ENCODE data around the gene PARP11. TPM values are rescaled to one million over a fixed set of nuclear protein-coding genes. Genes with fewer than 3 reads are reported as not detected.
A peak's percentile ranks its signal among the peaks of the same experiment; 100 is the strongest.

Gene PARP11
- total and polyA plus RNA-seq, 4 donors, result 2.2 to 7.1 (median 4.0) TPM

DNA sequence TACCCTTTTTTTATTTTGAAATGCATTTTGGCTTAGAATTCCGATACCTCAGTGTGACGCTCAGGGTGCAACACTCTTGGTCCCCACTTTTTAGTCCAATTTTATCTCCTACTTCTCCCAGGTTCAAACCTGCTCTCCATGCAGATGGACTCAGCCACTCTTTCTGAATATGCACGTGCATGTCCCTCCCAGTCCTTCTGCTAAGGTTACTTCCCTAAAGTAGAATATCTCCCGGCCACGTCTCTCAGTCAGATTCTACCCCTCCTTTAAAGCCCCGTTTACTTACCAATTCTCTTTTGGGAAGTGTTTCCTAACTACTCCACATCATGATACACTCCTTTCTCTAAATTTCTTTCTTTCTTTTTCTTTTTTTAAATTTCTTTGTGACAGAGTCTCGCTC, 15.5 kb upstream of the PARP11 start (continued):
- TF ChIP-seq RAD21 (IDR thresholded peaks at IDR 0.05) (no peak), HNF4G (IDR thresholded peaks at IDR 0.05) (no peak)

DNA sequence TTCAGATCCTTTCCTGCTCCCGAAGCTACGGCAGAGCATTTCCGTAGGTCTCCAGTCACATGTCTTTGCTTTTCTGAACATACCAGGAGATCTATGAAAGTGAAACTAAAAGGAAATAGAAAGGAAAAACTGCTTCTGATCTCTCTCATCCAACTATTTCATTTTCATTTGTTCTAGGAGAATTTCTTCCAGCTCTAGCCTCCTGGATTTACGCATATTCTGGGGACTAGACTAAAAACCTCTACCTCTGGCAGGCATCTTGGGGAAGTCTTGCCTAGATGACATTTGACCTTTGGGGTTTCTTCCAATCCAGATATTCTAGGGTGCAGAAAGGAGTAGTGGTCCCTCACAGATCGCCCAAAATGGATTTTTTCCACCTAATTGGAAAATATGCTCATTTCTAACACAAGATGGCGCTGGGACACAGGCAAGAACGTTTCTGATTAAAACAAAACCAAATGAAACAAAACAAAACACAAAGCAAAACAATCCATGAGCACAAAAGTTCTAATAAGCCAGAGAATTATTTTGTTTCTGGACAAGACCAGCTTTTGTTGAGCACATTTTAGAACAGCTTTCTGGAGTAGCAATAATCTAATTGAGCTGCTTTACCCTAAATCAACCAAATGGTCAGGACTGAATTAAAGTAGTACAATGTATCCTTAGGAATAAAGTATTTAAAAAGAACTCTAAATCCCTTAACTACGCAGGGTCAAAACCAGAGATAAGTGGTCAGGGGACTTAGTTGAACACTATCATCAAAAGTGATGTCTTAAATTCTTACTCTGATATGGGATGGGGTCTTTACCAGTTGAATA, 12.3 kb upstream of the PARP11 start:
- no peaks in the 10 kb centered on the region for H3K9me3 ChIP-seq (ENCODE audit: control insufficient read depth in 4 of 4, low read length in 3 of 4)
- no peaks in the 10 kb centered on the region for H3K36me3 ChIP-seq (ENCODE audit: control insufficient read depth in 4 of 4, insufficient read depth in 3 of 4, low read depth in 1 of 4, low read length in 3 of 4)
- H3K4me1 ChIP-seq (ENCODE audit: control insufficient read depth in 4 of 4, insufficient read depth in 4 of 4, low read length in 3 of 4), result peaks cover 0 to 4% (median 3%) of the 10 kb centered on the region in 4 donors
- peaks cover 0 to 2% (median 0%) of the 10 kb centered on the region in 4 donors for H3K27me3 ChIP-seq (ENCODE audit: control insufficient read depth in 4 of 4, insufficient read depth in 4 of 4, low read length in 3 of 4)
- DNase-seq (ENCODE audit: low spot score), result no peak
- H3K4me3 ChIP-seq (ENCODE audit: low read depth in 1 of 3, low read length in 3 of 3), result peak overlapping the region; percentile 41 to 48 (median 46)
- TF ChIP-seq, protein P1, sequence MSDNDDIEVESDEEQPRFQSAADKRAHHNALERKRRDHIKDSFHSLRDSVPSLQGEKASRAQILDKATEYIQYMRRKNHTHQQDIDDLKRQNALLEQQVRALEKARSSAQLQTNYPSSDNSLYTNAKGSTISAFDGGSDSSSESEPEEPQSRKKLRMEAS (IDR thresholded peaks at IDR 0.05), result no peak
- TF ChIP-seq RAD21 (IDR thresholded peaks at IDR 0.05) (peak; percentile 98 to 99), JUND (IDR thresholded peaks at IDR 0.05) (no peak), YY1 (IDR thresholded peaks at IDR 0.05) (peak; percentile 54)
- TF ChIP-seq, protein P2, sequence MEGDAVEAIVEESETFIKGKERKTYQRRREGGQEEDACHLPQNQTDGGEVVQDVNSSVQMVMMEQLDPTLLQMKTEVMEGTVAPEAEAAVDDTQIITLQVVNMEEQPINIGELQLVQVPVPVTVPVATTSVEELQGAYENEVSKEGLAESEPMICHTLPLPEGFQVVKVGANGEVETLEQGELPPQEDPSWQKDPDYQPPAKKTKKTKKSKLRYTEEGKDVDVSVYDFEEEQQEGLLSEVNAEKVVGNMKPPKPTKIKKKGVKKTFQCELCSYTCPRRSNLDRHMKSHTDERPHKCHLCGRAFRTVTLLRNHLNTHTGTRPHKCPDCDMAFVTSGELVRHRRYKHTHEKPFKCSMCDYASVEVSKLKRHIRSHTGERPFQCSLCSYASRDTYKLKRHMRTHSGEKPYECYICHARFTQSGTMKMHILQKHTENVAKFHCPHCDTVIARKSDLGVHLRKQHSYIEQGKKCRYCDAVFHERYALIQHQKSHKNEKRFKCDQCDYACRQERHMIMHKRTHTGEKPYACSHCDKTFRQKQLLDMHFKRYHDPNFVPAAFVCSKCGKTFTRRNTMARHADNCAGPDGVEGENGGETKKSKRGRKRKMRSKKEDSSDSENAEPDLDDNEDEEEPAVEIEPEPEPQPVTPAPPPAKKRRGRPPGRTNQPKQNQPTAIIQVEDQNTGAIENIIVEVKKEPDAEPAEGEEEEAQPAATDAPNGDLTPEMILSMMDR (IDR thresholded peaks at IDR 0.05; ENCODE audit: low read depth, low read length, missing input control), result peak; percentile 93
- peak overlapping the region in 1 of 2 donors; percentile 33 for H3K9ac ChIP-seq (ENCODE audit: low read depth in 1 of 2, low read length in 2 of 2)
- 31% methylated on average over 8 of the region's 8 CpGs for WGBS
- H3K27ac ChIP-seq (ENCODE audit: low read depth in 1 of 2, low read length in 2 of 2), result peak overlapping the region in 1 of 2 donors; percentile 45

DNA sequence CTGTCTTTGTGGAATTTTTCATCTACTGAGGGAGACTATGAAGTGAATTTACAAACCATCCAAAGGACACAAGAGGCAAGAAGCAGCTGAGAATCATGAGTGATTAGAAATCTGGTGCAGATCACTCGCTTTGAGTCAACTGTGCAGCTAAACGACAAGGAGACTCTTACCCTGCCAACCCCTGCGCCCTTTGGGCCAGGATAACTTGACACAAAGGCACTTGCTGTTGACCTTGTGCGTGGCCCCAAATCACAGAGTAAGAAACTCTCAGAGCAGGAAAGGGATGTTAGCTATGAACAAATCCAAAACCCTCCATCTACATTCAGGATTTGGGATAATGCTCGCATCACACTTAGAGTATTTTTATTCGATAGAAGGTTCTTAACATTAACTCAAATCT, 11.5 kb upstream of the PARP11 start:
- Histone ChIP-seq H3K27ac (ENCODE audit: low read depth in 1 of 2, low read length in 2 of 2) (no peak overlapping the region), H3K27me3 (ENCODE audit: control insufficient read depth in 4 of 4, insufficient read depth in 4 of 4, low read length in 3 of 4) (peaks cover 0 to 2% (median 0%) of the 10 kb centered on the region in 4 donors), H3K9ac (ENCODE audit: low read depth in 1 of 2, low read length in 2 of 2) (no peak overlapping the region), H3K4me1 (ENCODE audit: control insufficient read depth in 4 of 4, insufficient read depth in 4 of 4, low read length in 3 of 4) (peaks cover 0 to 4% (median 3%) of the 10 kb centered on the region in 4 donors), H3K36me3 (ENCODE audit: control insufficient read depth in 4 of 4, insufficient read depth in 3 of 4, low read depth in 1 of 4, low read length in 3 of 4) (no peaks in the 10 kb centered on the region), H3K9me3 (ENCODE audit: control insufficient read depth in 4 of 4, low read length in 3 of 4) (no peaks in the 10 kb centered on the region), H3K4me3 (ENCODE audit: low read depth in 1 of 3, low read length in 3 of 3) (no peak overlapping the region)
- TF ChIP-seq, protein P2 (IDR thresholded peaks at IDR 0.05; ENCODE audit: low read depth, low read length, missing input control), result no peak
- TF ChIP-seq, protein P3, sequence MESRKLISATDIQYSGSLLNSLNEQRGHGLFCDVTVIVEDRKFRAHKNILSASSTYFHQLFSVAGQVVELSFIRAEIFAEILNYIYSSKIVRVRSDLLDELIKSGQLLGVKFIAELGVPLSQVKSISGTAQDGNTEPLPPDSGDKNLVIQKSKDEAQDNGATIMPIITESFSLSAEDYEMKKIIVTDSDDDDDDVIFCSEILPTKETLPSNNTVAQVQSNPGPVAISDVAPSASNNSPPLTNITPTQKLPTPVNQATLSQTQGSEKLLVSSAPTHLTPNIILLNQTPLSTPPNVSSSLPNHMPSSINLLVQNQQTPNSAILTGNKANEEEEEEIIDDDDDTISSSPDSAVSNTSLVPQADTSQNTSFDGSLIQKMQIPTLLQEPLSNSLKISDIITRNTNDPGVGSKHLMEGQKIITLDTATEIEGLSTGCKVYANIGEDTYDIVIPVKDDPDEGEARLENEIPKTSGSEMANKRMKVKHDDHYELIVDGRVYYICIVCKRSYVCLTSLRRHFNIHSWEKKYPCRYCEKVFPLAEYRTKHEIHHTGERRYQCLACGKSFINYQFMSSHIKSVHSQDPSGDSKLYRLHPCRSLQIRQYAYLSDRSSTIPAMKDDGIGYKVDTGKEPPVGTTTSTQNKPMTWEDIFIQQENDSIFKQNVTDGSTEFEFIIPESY (IDR thresholded peaks at IDR 0.05), result no peak
- TF ChIP-seq NR2F2 (IDR thresholded peaks at IDR 0.05), result no peak
- TF ChIP-seq FOXA1 (IDR thresholded peaks at IDR 0.05), result no peak
- TF ChIP-seq, protein P4, sequence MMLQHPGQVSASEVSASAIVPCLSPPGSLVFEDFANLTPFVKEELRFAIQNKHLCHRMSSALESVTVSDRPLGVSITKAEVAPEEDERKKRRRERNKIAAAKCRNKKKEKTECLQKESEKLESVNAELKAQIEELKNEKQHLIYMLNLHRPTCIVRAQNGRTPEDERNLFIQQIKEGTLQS (IDR thresholded peaks at IDR 0.05), result no peak
- no peak for TF ChIP-seq SP1 (IDR thresholded peaks at IDR 0.05)
- no peak for DNase-seq (ENCODE audit: low spot score)
- WGBS, result 75% methylated on average over 6 of the region's 6 CpGs

All from liver (tissue), 9 donors.